ENCODE measurements around the gene GPHB5. TPM values are rescaled to one million over a fixed set of nuclear protein-coding genes. Genes with fewer than 3 reads are reported as not detected.

The GPHB5 gene
- total RNA-seq, 1 experiment from 2014 or later: not detected

- ATAC-seq (no peak), DNase-seq (ENCODE audit: low read depth, low spot score) (no peak)
- Histone ChIP-seq H3K4me3 (replicated peaks in 1 of 2; ENCODE audit: low read depth in 1 of 2, low read length in 2 of 2) (no peak overlapping the region), H2AFZ (ENCODE audit: low read depth, low read length, poor library complexity, severe bottlenecking) (no peak overlapping the region), H3K4me2 (ENCODE audit: low read length) (no peak overlapping the region), H4K20me1 (ENCODE audit: insufficient read depth) (no peaks in the 10 kb centered on the region), H3K9me2 (ENCODE audit: insufficient read depth) (no peaks in the 10 kb centered on the region), H3K9me3 (ENCODE audit: control insufficient read depth in 1 of 2, insufficient read depth in 1 of 2, low read depth in 1 of 2, low read length in 2 of 2) (no peaks in the 10 kb centered on the region), H3K9ac (ENCODE audit: low read length) (no peak overlapping the region), H3K27me3 (ENCODE audit: insufficient read depth, low read length) (peaks cover 10% of the 10 kb centered on the region), H3K27ac (ENCODE audit: low read depth, low read length) (no peak overlapping the region), H3K4me1 (ENCODE audit: control insufficient read depth in 1 of 2, insufficient read depth in 2 of 2, low read length in 2 of 2) (no peaks in the 10 kb centered on the region), H3K36me3 (ENCODE audit: control insufficient read depth in 1 of 2, insufficient read depth in 2 of 2, low read length in 2 of 2) (no peaks in the 10 kb centered on the region), H3K79me2 (ENCODE audit: insufficient read depth, low read length) (no peaks in the 10 kb centered on the region)
- no peak for TF ChIP-seq RAD21 (IDR thresholded peaks at IDR 0.05; ENCODE audit: low read depth)
- ChIA-PET RAD21 (ENCODE audit: low non-redundant PET in 1 of 2, low total read pairs in 2 of 2, uncharacterized antibody in 2 of 2, unreplicated experiment in 2 of 2) (no interaction called here), POLR2A (no interaction called here), CTCF (interaction anchor here (0.7 to 1.0 kb wide), 3 partner anchors 101 to 1096 kb away, joined by 3 to 5 read pairs (median 3); no protein-coding TSS in a partner anchor)
- intact Hi-C loops (cut with micrococcal nuclease): loop anchor here (1.0 to 10.0 kb wide), 4 partner anchors 101 to 1381 kb away; no protein-coding TSS in a partner anchor
- BruUV-seq (replicated peaks): no TSS peak
Observed at GRCh38 chr14:63275611-63276010, 43.1 kb downstream of the GPHB5 start.

GRCh38 chr14:63273717-63274655 lies 44.7 kb downstream of the GPHB5 start:
- no peak overlapping the region for H3K9ac ChIP-seq (ENCODE audit: low read length)
- DNase-seq (ENCODE audit: low read depth, low spot score) (no peak), ATAC-seq (no peak)
- H3K4me2 ChIP-seq (ENCODE audit: low read length): no peak overlapping the region
- no peaks in the 10 kb centered on the region for H3K4me1 ChIP-seq (ENCODE audit: control insufficient read depth in 1 of 2, insufficient read depth in 2 of 2, low read length in 2 of 2)
- no peaks in the 10 kb centered on the region for H3K79me2 ChIP-seq (ENCODE audit: insufficient read depth, low read length)
- ChIA-PET POLR2A (no interaction called here), CTCF (no interaction called here), RAD21 (ENCODE audit: low non-redundant PET in 1 of 2, low total read pairs in 2 of 2, uncharacterized antibody in 2 of 2, unreplicated experiment in 2 of 2) (no interaction called here)
- H3K4me3 ChIP-seq (replicated peaks in 1 of 2; ENCODE audit: low read depth in 1 of 2, low read length in 2 of 2): no peak overlapping the region
- no peaks in the 10 kb centered on the region for H3K36me3 ChIP-seq (ENCODE audit: control insufficient read depth in 1 of 2, insufficient read depth in 2 of 2, low read length in 2 of 2)
- peaks cover 18% of the 10 kb centered on the region for H3K27me3 ChIP-seq (ENCODE audit: insufficient read depth, low read length)
- no peaks in the 10 kb centered on the region for H3K9me2 ChIP-seq (ENCODE audit: insufficient read depth)
- H4K20me1 ChIP-seq (ENCODE audit: insufficient read depth): no peaks in the 10 kb centered on the region
- no peak overlapping the region for H2AFZ ChIP-seq (ENCODE audit: low read depth, low read length, poor library complexity, severe bottlenecking)
- no peak overlapping the region for H3K27ac ChIP-seq (ENCODE audit: low read depth, low read length)
- BruUV-seq (replicated peaks): no TSS peak
- intact Hi-C loops (cut with micrococcal nuclease): loop anchor here (10.0 kb wide), 1 partner anchor 1379 kb away; no protein-coding TSS in a partner anchor
- H3K9me3 ChIP-seq (ENCODE audit: control insufficient read depth in 1 of 2, insufficient read depth in 1 of 2, low read depth in 1 of 2, low read length in 2 of 2): no peaks in the 10 kb centered on the region
- TF ChIP-seq POLR2A (IDR thresholded peaks at IDR 0.05; ENCODE audit: borderline replicate concordance, extremely low read depth, insufficient read depth, insufficient read length) (no peak), ZFX (IDR thresholded peaks at IDR 0.05) (no peak), CEBPB (IDR thresholded peaks at IDR 0.05; ENCODE audit: low read depth) (no peak), SIN3A (IDR thresholded peaks at IDR 0.05; ENCODE audit: low read depth) (no peak), ZNF274 (IDR thresholded peaks at IDR 0.05; ENCODE audit: low read depth, low read length) (no peak), FOSL1 (IDR thresholded peaks at IDR 0.05; ENCODE audit: low read depth) (no peak), YY1 (IDR thresholded peaks at IDR 0.05; ENCODE audit: extremely low read depth, insufficient replicate concordance, low read depth, low read length) (no peak), MAX (IDR thresholded peaks at IDR 0.05) (no peak), SRF (IDR thresholded peaks at IDR 0.05; ENCODE audit: low read depth) (no peak)
